Activated T-helper 2 cell treated with anti-CD3 and anti-CD28 coated beads, Interferon-gamma antibody, Interleukin-2, Interleukin-4, amounts not matched to agents 10 μg/mL and 5 μg/mL and 100 μg/mL, durations not matched to agents 14 hours and 24 hours and 36 hours (primary cell): ENCODE measurements around the gene SYTL3. TPM values are rescaled to one million over a fixed set of nuclear protein-coding genes. Genes with fewer than 3 reads are reported as not detected.
A peak's percentile ranks its signal among the peaks of the same experiment; 100 is the strongest.
"Not testable (repeated sequence)": the region's sequence is repeated elsewhere in the genome, so short reads cannot be mapped to it uniquely, and the experiment has no call there.

Experiments used
- DNase-seq: peaks from one replicate; pipeline ENCODE4 v3.0.0; 2021; ENCODE audit warnings: low spot score
- H3K27ac Mint-ChIP-seq: one replicate; pipeline ENCODE4 v1.8.0; 2021; ENCODE audit warnings: mixed read lengths
- H3K27me3 Mint-ChIP-seq: one replicate; pipeline ENCODE4 v1.8.0; 2021; ENCODE audit warnings: low read depth, mixed read lengths
- H3K36me3 Mint-ChIP-seq: one replicate; pipeline ENCODE4 v1.8.0; 2021; ENCODE audit warnings: low read depth, mixed read lengths
- H3K4me1 Mint-ChIP-seq: one replicate; pipeline ENCODE4 v1.8.0; 2021; ENCODE audit warnings: low read depth, mixed read lengths
- H3K4me3 Mint-ChIP-seq: one replicate; pipeline ENCODE4 v1.8.0; 2021; ENCODE audit warnings: low read depth, mild to moderate bottlenecking, moderate library complexity, mixed read lengths
- H3K9me3 Mint-ChIP-seq: one replicate; pipeline ENCODE4 v1.8.0; 2021; ENCODE audit warnings: mixed read lengths
- intact Hi-C: fragments of 100-400 bp; cut with micrococcal nuclease; formaldehyde crosslinking; loops from one replicate; pipeline ENCODE4 v1.15.1; 2023
- total RNA-seq: library from RNA; stranded (reverse); gene quantifications from 2 replicates; pipeline ENCODE4 v1.2.3, GENCODE V29; 2022

The SYTL3 gene
- total RNA-seq, 1 donor from 2014 or later: 232 TPM

DNA sequence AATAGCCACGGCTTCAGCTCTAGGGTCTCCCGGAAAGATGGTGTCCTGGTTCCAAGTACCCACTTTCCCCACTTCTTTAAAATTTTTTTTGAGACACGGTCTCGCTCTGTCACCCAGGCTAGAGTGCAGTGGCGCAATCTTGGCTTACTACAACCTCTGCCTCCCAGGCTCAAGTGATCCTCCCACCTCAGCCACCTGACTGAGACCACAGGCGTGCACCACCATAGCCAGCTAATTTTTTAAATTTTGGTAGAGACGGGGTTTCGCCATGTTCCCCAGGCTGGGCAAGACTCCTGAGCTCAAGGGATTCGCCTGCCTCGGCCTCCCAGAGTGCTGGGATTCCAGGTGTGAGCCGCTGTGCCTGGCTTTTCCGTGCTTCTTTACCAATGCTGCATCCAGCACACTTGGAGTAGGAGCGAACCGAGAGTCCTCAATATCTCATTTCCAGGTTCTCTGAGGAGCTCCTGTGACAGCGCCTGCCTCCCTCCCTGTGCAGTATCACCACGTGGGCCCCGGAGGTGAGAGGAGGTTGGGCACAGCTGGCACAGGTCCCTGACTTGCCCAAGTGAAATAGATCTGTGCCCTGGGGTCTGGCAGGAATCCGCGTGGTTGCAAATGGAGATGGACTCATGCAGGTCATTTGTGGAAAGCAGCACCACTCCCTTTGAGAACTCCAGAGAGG lies 132.0 kb downstream of the SYTL3 start:
- no peak overlapping the region for H3K4me3 Mint-ChIP-seq
- H3K36me3 Mint-ChIP-seq: peaks cover 90% of the 10 kb centered on the region
- peaks cover 4% of the 10 kb centered on the region for H3K4me1 Mint-ChIP-seq
- no peaks in the 10 kb centered on the region for H3K27me3 Mint-ChIP-seq
- H3K27ac Mint-ChIP-seq: peak overlapping the region; percentile 17
- intact Hi-C loops: no loop called here
- no peaks in the 10 kb centered on the region for H3K9me3 Mint-ChIP-seq
- no peak for DNase-seq

DNA sequence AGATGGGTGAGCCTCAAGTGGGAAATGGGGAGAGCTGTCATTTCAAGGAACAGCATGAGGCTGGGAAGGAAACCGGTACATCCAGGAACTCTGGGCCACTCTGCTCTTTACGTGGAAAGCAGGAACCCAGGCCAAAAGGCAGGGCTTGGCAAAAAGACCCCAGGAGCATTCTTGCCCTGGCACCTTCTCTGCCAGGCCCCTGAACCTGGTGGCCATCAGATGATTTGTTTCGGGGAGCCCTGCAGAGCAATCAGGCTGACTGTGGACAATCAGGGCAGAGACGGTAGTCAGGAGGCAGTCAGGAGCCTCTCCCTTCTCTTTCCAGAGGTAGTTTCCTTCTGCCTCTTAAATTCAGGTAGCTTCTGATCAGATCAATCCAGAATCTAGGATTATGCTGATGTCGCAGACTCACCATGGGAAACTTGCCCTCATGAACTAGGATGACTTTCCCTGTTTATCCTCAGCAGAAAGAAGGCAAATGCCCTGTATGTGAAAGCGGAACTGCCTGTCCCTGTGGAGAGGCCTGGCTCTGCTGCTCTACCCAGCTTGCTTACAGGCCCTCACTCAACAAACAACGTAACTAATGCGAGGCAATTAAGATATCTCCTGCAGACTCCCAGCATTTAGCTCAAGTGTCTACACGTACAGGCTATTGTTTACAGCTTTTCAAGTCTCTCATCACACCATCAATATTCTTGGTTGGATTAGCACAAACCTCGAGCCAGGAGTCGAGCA lies 132.7 kb downstream of the SYTL3 start:
- H3K36me3 Mint-ChIP-seq: peaks cover 90% of the 10 kb centered on the region
- H3K9me3 Mint-ChIP-seq: no peaks in the 10 kb centered on the region
- no peak overlapping the region for H3K4me3 Mint-ChIP-seq
- H3K27me3 Mint-ChIP-seq: no peaks in the 10 kb centered on the region
- H3K27ac Mint-ChIP-seq: peak overlapping the region; percentile 17
- intact Hi-C loops: no loop called here
- DNase-seq: no peak
- H3K4me1 Mint-ChIP-seq: peaks cover 4% of the 10 kb centered on the region

DNA sequence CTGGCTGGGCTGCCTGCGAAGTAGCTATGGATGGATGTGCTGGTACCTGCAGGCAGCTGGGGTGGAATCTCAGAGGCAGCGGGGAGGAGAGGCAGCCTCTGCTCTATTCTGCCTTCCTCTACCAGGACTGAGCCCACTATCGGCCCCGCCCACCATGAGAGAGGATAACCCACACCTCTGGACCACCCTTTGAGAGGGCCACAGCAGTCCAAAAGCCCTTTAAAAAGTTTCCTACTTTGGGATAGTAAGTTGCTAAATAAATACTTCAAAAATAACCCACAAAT lies 133.3 kb downstream of the SYTL3 start:
- Mint-ChIP-seq H3K36me3 (peaks cover 90% of the 10 kb centered on the region), H3K4me1 (peaks cover 4% of the 10 kb centered on the region), H3K4me3 (no peak overlapping the region), H3K27ac (no peak overlapping the region), H3K27me3 (no peaks in the 10 kb centered on the region), H3K9me3 (no peaks in the 10 kb centered on the region)
- no peak for DNase-seq
- intact Hi-C loops: no loop called here

DNA sequence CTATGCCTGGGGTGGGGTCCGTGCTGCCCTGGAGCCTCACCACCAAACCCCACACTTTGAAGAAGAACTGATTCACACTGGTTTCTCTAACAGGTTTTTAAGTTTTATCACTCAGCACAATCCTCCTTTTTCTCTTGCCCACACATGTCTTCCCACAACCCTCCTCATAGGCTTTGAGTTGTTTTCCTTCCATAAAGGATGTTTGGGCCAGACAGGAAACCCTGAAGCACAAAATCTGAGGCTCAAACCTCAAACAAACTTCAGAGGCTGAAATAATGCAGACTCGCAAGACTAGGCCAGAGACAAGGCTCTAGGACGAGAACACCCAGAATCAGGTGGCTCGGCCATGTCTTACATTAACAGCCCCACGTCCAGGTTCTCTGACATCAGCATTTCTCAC lies 134.0 kb downstream of the SYTL3 start:
- intact Hi-C loops: no loop called here
- peaks cover 6% of the 10 kb centered on the region for H3K4me1 Mint-ChIP-seq
- no peaks in the 10 kb centered on the region for H3K9me3 Mint-ChIP-seq
- H3K4me3 Mint-ChIP-seq: no peak overlapping the region
- no peaks in the 10 kb centered on the region for H3K27me3 Mint-ChIP-seq
- DNase-seq: no peak
- peaks cover 90% of the 10 kb centered on the region for H3K36me3 Mint-ChIP-seq
- H3K27ac Mint-ChIP-seq: no peak overlapping the region

DNA sequence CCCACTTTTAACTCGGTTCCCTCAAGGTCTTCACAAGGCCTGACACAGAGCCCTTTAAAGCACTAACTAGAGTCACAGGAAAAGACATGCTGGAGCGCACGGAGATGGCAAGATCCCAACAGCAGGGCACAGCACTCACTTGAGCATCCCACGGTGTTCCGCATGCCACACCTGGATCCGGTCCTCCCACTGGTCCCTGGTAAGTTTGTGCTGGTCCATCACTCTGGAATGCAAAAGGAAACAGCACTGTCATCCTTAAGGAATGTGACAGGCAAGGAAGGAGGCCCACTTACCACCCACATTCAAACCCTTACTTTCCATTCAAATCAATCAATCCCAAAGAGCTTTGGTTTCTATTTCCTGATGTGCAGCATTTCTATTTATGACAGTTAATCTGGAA lies 134.7 kb downstream of the SYTL3 start:
- H3K36me3 Mint-ChIP-seq: peaks cover 91% of the 10 kb centered on the region
- intact Hi-C loops: no loop called here
- no peak for DNase-seq
- no peak overlapping the region for H3K27ac Mint-ChIP-seq
- no peaks in the 10 kb centered on the region for H3K27me3 Mint-ChIP-seq
- H3K4me1 Mint-ChIP-seq: peaks cover 9% of the 10 kb centered on the region
- H3K4me3 Mint-ChIP-seq: no peak overlapping the region
- H3K9me3 Mint-ChIP-seq: no peaks in the 10 kb centered on the region

DNA sequence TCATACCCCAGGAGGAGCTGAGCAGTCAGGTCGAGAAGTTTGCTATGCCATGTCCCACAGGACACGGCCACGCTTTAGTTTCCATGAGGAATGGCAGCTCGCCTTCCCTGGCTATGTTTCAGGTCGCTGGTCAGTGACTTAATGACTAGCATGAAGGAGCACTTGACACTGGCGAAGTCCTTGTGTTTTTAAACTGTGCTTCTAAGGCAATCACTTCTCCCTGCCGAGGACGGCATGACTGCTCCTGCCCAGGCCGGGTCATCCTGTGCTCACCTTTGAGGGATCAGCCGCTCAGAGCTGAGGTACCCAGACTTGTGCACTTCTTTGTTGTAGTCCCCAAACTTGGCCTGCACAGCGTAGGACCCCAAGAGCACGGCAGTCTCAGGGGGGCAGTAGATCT lies 135.2 kb downstream of the SYTL3 start:
- intact Hi-C loops: no loop called here
- Mint-ChIP-seq H3K4me1 (peaks cover 14% of the 10 kb centered on the region), H3K9me3 (no peaks in the 10 kb centered on the region)

DNA sequence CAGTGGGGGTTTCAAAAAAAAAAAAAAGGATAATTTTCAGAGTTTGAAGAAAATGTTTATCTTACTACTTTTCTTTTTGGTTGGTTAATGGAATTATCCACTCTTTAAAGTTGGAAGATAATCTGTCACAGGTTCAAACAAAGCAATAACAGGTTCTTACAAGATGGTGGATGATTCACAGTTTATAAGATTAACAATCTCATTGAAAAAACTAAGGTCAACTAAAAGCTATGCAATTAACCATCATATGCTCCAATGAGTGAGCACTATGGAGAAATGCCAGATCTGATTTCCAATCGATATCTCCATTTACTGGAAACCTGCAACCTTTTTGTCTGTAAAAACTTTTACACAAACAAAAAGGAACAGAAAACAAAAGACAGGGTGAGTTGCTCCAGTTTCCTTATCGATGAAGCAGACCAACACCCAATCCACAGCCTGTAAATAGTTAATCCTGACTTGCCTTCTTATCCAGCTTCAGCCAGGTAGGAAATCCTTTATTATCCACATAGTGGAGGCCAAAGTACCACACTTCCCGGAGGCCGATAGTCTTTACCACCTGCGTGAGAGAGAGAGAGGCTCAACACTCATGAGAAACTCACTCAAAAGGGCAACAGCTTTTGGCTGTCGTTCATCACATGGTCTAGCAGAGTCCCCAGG lies 136.9 kb downstream of the SYTL3 start:
- Mint-ChIP-seq H3K36me3 (peaks cover 84% of the 10 kb centered on the region), H3K27me3 (no peaks in the 10 kb centered on the region), H3K4me3 (no peak overlapping the region), H3K27ac (no peak overlapping the region), H3K9me3 (no peaks in the 10 kb centered on the region), H3K4me1 (peaks cover 28% of the 10 kb centered on the region)
- DNase-seq: no peak
- intact Hi-C loops: no loop called here

More for the DNA sequence above, 135.2 kb downstream of the SYTL3 start:
- no peak for DNase-seq
- Mint-ChIP-seq H3K27me3 (no peaks in the 10 kb centered on the region), H3K27ac (no peak overlapping the region), H3K36me3 (peaks cover 96% of the 10 kb centered on the region), H3K4me3 (no peak overlapping the region)

DNA sequence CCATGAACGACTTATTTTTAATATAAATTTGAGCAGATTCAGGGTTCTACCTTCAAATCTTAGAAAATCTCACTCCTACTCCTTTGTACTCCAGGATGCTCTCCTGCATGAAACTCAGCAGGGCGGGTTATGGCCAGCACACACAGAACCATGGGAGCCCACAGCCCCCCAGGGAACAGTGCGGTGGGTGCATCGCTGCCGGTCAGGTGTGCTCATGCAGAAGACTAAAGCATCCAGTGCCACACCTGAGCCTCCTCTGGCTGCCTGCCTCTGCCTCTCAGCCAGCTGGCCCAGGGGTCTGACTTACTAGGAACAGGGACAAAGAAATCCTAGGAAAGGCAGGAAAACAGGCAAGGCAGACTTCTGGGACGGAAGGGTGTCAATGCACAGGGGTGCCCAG lies 137.5 kb downstream of the SYTL3 start:
- Mint-ChIP-seq H3K4me1 (peaks cover 30% of the 10 kb centered on the region), H3K27me3 (no peaks in the 10 kb centered on the region), H3K9me3 (no peaks in the 10 kb centered on the region), H3K36me3 (peaks cover 78% of the 10 kb centered on the region), H3K27ac (no peak overlapping the region), H3K4me3 (no peak overlapping the region)
- intact Hi-C loops: no loop called here
- no peak for DNase-seq

DNA sequence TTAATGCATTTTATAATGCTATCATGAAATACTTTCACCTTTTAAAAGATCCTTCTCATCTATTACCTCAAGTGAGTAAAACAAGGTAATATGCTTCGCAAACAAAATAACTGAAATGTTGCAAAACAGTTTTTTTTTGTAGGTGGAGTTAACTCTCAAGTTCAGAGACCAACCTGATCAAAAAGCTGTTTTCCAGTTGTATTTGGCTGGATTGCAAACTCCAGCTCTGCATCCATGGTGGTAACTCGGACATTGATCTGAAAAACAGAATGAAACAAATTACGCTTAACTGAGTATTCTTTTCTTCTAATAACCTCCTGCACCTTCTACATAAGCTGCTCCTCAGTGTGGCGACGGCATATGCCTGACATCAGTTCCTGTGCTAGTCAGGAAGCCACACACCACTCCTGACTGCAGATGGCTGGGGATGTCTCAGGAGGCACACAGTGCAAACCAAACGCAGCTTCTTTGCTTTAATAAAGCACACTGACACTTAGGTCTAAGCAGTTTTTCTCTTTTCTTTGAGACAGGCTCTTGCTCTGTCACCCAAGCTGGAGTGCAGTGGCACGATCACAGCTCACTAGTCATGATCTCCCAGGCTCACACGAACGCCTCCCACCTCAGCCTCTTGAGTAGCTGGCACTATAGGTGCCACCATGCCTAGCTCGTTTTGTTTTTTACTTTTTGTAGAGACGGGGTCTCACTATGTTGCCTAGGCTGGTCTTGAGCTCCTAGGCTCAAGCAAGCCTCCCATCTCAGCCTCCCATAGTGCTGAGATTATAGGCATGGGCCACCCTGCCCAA lies 139.5 kb downstream of the SYTL3 start:
- H3K9me3 Mint-ChIP-seq: no peaks in the 10 kb centered on the region
- H3K4me3 Mint-ChIP-seq: peak overlapping the region; percentile 54
- peaks cover 46% of the 10 kb centered on the region for H3K4me1 Mint-ChIP-seq
- H3K36me3 Mint-ChIP-seq: peaks cover 70% of the 10 kb centered on the region
- peak; percentile 51 for DNase-seq
- intact Hi-C loops: loop anchor here (1.0 kb wide), 1 partner anchor 183 kb away; no protein-coding TSS in a partner anchor
- H3K27me3 Mint-ChIP-seq: no peaks in the 10 kb centered on the region
- peak overlapping the region; percentile 72 for H3K27ac Mint-ChIP-seq

DNA sequence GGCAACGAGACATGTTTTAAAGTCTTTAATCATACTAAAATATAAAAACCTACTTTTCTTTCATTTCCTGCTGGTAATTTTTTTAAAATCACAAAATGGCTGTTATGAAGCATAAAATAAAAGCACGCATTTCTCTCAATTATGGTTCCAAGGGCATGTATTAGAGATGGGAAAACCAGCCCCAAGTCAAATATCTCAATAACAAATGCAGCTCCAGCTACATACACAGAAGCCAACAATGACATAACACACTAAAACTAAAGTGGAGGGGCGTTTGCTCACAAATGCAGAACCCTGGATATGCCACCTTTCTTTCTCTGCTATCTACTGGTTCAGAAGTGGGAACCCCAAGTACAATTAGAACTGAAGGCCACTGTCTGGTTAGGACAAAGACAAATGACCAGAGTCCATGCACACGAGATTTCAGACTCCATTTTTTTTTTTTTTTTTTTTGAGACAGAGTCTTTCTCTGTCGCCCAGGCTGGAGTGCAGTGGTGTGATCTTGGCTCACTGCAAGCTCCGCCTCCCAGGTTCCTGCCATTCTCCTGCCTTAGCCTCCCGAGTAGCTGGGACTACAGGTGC lies 141.5 kb downstream of the SYTL3 start:
- Mint-ChIP-seq H3K4me3 (no peak overlapping the region), H3K36me3 (peaks cover 65% of the 10 kb centered on the region), H3K27me3 (no peaks in the 10 kb centered on the region), H3K9me3 (no peaks in the 10 kb centered on the region), H3K27ac (peak overlapping the region; percentile 72), H3K4me1 (peaks cover 62% of the 10 kb centered on the region)
- intact Hi-C loops: loop anchor here (10.0 kb wide), 2 partner anchors 343 to 673 kb away; no protein-coding TSS in a partner anchor
- no peak for DNase-seq

DNA sequence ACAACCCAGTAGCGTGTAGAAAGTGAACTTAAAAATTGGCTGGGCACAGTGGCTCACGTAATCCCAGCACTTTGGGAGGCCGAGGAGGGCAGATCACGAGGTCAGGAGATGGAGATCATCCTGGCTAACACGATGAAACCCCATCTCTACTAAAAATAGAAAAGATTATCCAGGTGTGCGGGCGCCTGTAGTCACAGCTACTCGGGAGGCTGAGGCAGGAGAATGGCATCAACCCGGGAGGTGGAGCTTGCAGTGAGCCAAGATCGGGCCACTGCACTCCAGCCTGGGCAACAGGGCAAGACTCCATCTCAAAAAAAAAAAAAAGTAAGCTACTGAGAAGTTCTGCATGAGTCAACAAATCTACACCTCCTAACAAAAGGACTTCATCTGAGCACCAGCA lies 142.7 kb downstream of the SYTL3 start:
- not testable (repeated sequence) for H3K27me3 Mint-ChIP-seq, DNase-seq, H3K4me3 Mint-ChIP-seq, H3K9me3 Mint-ChIP-seq, H3K27ac Mint-ChIP-seq
- peaks cover 63% of the 10 kb centered on the region for H3K36me3 Mint-ChIP-seq
- peaks cover 72% of the 10 kb centered on the region for H3K4me1 Mint-ChIP-seq
- intact Hi-C loops: loop anchor here (10.0 kb wide), 2 partner anchors 342 to 672 kb away; no protein-coding TSS in a partner anchor

DNA sequence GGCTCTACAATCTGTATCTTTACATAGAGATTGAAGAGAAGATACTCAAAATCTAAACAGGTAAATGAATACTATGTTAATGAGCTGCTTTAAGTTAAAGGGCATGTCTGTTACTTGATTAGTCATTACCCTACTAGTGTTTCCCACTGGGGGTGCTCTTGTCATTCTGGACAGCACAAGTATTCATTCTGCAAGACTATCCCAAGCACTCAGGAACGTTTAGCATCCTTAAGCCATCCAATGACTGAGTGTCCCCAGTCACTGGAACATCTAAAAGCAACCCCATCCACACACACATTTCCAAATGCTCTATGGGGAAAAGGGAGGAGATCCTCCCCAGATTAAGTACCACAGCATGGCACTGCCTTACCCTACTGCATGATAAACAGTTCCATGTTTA lies 143.6 kb downstream of the SYTL3 start:
- H3K4me3 Mint-ChIP-seq: no peak overlapping the region
- H3K36me3 Mint-ChIP-seq: peaks cover 60% of the 10 kb centered on the region
- H3K9me3 Mint-ChIP-seq: no peaks in the 10 kb centered on the region
- DNase-seq: no peak
- H3K27ac Mint-ChIP-seq: peak overlapping the region; percentile 22
- no peaks in the 10 kb centered on the region for H3K27me3 Mint-ChIP-seq
- H3K4me1 Mint-ChIP-seq: peaks cover 78% of the 10 kb centered on the region
- intact Hi-C loops: loop anchor here (1.0 to 10.0 kb wide), 3 partner anchors 179 to 671 kb away; no protein-coding TSS in a partner anchor
